ENCODE measurements around the gene PLEKHO2.
"Not testable (repeated sequence)": the region's sequence is repeated elsewhere in the genome, so short reads cannot be mapped to it uniquely, and the experiment has no call there.

PLEKHO2 gene

GRCh38 chr15:64841344-64842095 is at the start of gene PLEKHO2:
Gene PLEKHO2 (plus strand): TSS chr15:64841915. CDS start chr15:64842017, 102 bp downstream.
- peak; percentile 77 to 88 for DNase-seq (ENCODE audit: low read depth in 2 of 2)

- no peak for DNase-seq (ENCODE audit: low read depth in 2 of 2)
Measured at GRCh38 chr15:64792282-64792681, 49.4 kb upstream of the PLEKHO2 start.

GRCh38 chr15:64795299-64795698 is 46.4 kb upstream of the PLEKHO2 start:
- DNase-seq (ENCODE audit: low read depth in 2 of 2): not testable (repeated sequence)

GRCh38 chr15:64795921-64796320 is 45.8 kb upstream of the PLEKHO2 start:
- DNase-seq (ENCODE audit: low read depth in 2 of 2): not testable (repeated sequence)

GRCh38 chr15:64798905-64799304 is 42.8 kb upstream of the PLEKHO2 start:
- not testable (repeated sequence) for DNase-seq (ENCODE audit: low read depth in 2 of 2)

GRCh38 chr15:64800476-64800875 is 41.2 kb upstream of the PLEKHO2 start:
- DNase-seq (ENCODE audit: low read depth in 2 of 2): no peak

GRCh38 chr15:64803526-64803925 is 38.2 kb upstream of the PLEKHO2 start:
- no peak for DNase-seq (ENCODE audit: low read depth in 2 of 2)

GRCh38 chr15:64804619-64805018 is 37.1 kb upstream of the PLEKHO2 start:
- no peak for DNase-seq (ENCODE audit: low read depth in 2 of 2)

GRCh38 chr15:64806509-64806908 is 35.2 kb upstream of the PLEKHO2 start:
- no peak for DNase-seq (ENCODE audit: low read depth in 2 of 2)

- no peak for DNase-seq (ENCODE audit: low read depth in 2 of 2)
Measured at GRCh38 chr15:64807051-64807749, 34.5 kb upstream of the PLEKHO2 start.

GRCh38 chr15:64807751-64808222 is 33.9 kb upstream of the PLEKHO2 start:
- no peak for DNase-seq (ENCODE audit: low read depth in 2 of 2)

GRCh38 chr15:64808785-64809453 is 32.8 kb upstream of the PLEKHO2 start:
- DNase-seq (ENCODE audit: low read depth in 2 of 2): no peak

- DNase-seq (ENCODE audit: low read depth in 2 of 2): peak; percentile 68 to 73
Measured at GRCh38 chr15:64809649-64810496, 31.8 kb upstream of the PLEKHO2 start.

GRCh38 chr15:64810497-64811326 is 31.0 kb upstream of the PLEKHO2 start:
- no peak for DNase-seq (ENCODE audit: low read depth in 2 of 2)

- no peak for DNase-seq (ENCODE audit: low read depth in 2 of 2)
Measured at GRCh38 chr15:64813075-64813474, 28.6 kb upstream of the PLEKHO2 start.

- not testable (repeated sequence) for DNase-seq (ENCODE audit: low read depth in 2 of 2)
Measured at GRCh38 chr15:64814283-64814682, 27.4 kb upstream of the PLEKHO2 start.

GRCh38 chr15:64814965-64815364 is 26.8 kb upstream of the PLEKHO2 start:
- not testable (repeated sequence) for DNase-seq (ENCODE audit: low read depth in 2 of 2)

GRCh38 chr15:64816452-64816851 is 25.3 kb upstream of the PLEKHO2 start:
- DNase-seq (ENCODE audit: low read depth in 2 of 2): no peak

GRCh38 chr15:64824929-64825430 is 16.7 kb upstream of the PLEKHO2 start:
- no peak for DNase-seq (ENCODE audit: low read depth in 2 of 2)
